H1 (cell line): ENCODE measurements around the gene SNX2. TPM values are rescaled to one million over a fixed set of nuclear protein-coding genes. Genes with fewer than 3 reads are reported as not detected.

Experiments
- CTCF ChIA-PET: fragments of 300-600 bp; sonication (Branson Sonifier 250); formaldehyde crosslinking; loops from one replicate; lab custom pipeline; 2021; ENCODE audit not compliant: partially characterized antibody; lab: Charles Lee
- POLR2A ChIA-PET: fragments of 300-600 bp; sonication (Branson Sonifier 250); formaldehyde crosslinking; loops from one replicate; lab custom pipeline; 2021; ENCODE audit warnings: inconsistent platforms; ENCODE audit not compliant: partially characterized antibody; lab: Charles Lee
- DNase-seq, 2 experiments: peaks; one replicate each; pipeline versions ENCODE4 v3.0.0 to v3.0.0-alpha.2; 2010 to 2022; ENCODE audit warnings: low spot score in 2 of 2, low read depth in 1 of 2, mixed read lengths in 1 of 2
- FAIRE-seq: peaks from 2 replicates; lab custom pipeline; 2011; peaks lifted over from hg19 to GRCh38; lab: Jason Lieb, UNC
- H2AFZ ChIP-seq: 2 replicates; pipeline ENCODE4 v1.8.1; 2012; ENCODE audit warnings: low read length, inconsistent platforms
- H2AK5ac ChIP-seq: 2 replicates; pipeline ENCODE4 v1.6.1; 2013; ENCODE audit warnings: low read depth, low read length
- H2BK120ac ChIP-seq: replicated peaks from 2 replicates; pipeline ENCODE3; 2013; ENCODE audit warnings: low read depth, low read length, inconsistent platforms
- H2BK12ac ChIP-seq: 2 replicates; pipeline ENCODE4 v1.6.1; 2013; ENCODE audit warnings: low read depth, low read length
- H2BK15ac ChIP-seq: 2 replicates; pipeline ENCODE4 v1.6.1; 2013; ENCODE audit warnings: low read length
- H2BK20ac ChIP-seq: 2 replicates; pipeline ENCODE4 v1.6.1; 2013; ENCODE audit warnings: low read length
- H2BK5ac ChIP-seq: 2 replicates; pipeline ENCODE4 v1.6.1; 2013; ENCODE audit warnings: low read depth, low read length
- H3K14ac ChIP-seq: 2 replicates; pipeline ENCODE4 v1.6.1; 2013; ENCODE audit warnings: inconsistent platforms; ENCODE audit not compliant: insufficient read length
- H3K18ac ChIP-seq: 2 replicates; pipeline ENCODE4 v1.6.1; 2013; ENCODE audit warnings: low read length; ENCODE audit errors: extremely low read depth
- H3K23ac ChIP-seq: 2 replicates; pipeline ENCODE4 v1.6.1; 2013; ENCODE audit warnings: inconsistent platforms; ENCODE audit not compliant: insufficient read length
- H3K23me2 ChIP-seq: 2 replicates; pipeline ENCODE4 v1.6.1; 2013; ENCODE audit warnings: low read depth, low read length
- H3K27ac ChIP-seq: 2 replicates; pipeline ENCODE4 v1.6.1; 2011; ENCODE audit warnings: low read depth, low read length, inconsistent platforms
- H3K27me3 ChIP-seq, 4 experiments: replicated peaks in 1 of 4; 1 replicate in 1 of 4; 2 replicates in 3 of 4; pipeline versions ENCODE4 v1.6.1 to v1.8.1; 2011 to 2013; ENCODE audit warnings: low read length in 3 of 4, mild to moderate bottlenecking in 3 of 4, inconsistent platforms in 2 of 4, mixed read lengths in 2 of 4, moderate library complexity in 1 of 4; ENCODE audit not compliant: control insufficient read depth in 3 of 4, insufficient read depth in 3 of 4; ENCODE audit errors: extremely low read depth in 1 of 4
- H3K36me3 ChIP-seq, 4 experiments: 2 replicates each; pipeline versions ENCODE4 v1.6.1 to v1.8.1; 2011 to 2013; ENCODE audit warnings: mild to moderate bottlenecking in 4 of 4, low read length in 3 of 4, moderate library complexity in 2 of 4, control low read depth in 1 of 4, inconsistent platforms in 1 of 4; ENCODE audit not compliant: insufficient read depth in 4 of 4, control insufficient read depth in 2 of 4
- H3K4ac ChIP-seq: replicated peaks from 2 replicates; pipeline ENCODE3; 2013; ENCODE audit warnings: low read length, low read depth, mixed read lengths, inconsistent platforms; ENCODE audit not compliant: insufficient read length
- H3K4me1 ChIP-seq, 4 experiments: replicated peaks in 1 of 4; 1 replicate in 1 of 4; 2 replicates in 3 of 4; pipeline versions ENCODE4 v1.6.1 to v1.8.1; 2011 to 2013; ENCODE audit warnings: low read length in 3 of 4, inconsistent platforms in 2 of 4, mixed read lengths in 1 of 4; ENCODE audit not compliant: insufficient read depth in 4 of 4, control insufficient read depth in 3 of 4
- H3K4me2 ChIP-seq, 2 experiments: 2 replicates each; pipeline versions ENCODE4 v1.6.1 to v1.8.1; 2011 to 2013; ENCODE audit warnings: low read depth in 2 of 2, low read length in 2 of 2, control low read depth in 1 of 2, inconsistent platforms in 1 of 2, mild to moderate bottlenecking in 1 of 2; ENCODE audit not compliant: insufficient read depth in 1 of 2
- H3K4me3 ChIP-seq, 4 experiments: fragments of 200-600, 300-600 bp in 1 of 4; sonication (generic), shearing (Covaris generic), sonication (Bioruptor Twin) in 1 of 4; 2 replicates each; pipeline versions ENCODE4 v1.5.1 to v1.8.1; 2011 to 2016; ENCODE audit warnings: low read length in 4 of 4, low read depth in 3 of 4, control low read depth in 2 of 4, inconsistent platforms in 2 of 4, mild to moderate bottlenecking in 2 of 4, mixed read lengths in 1 of 4, moderate library complexity in 1 of 4; ENCODE audit not compliant: insufficient read depth in 2 of 4; ENCODE audit errors: extremely low read depth in 1 of 4
- H3K56ac ChIP-seq: replicated peaks from 2 replicates; pipeline ENCODE3; 2013; ENCODE audit warnings: low read depth, mild to moderate bottlenecking, mixed read lengths, low read length, inconsistent platforms; ENCODE audit not compliant: insufficient read length
- H3K79me1 ChIP-seq: 2 replicates; pipeline ENCODE4 v1.6.1; 2013; ENCODE audit warnings: low read depth, low read length, control low read depth
- H3K79me2 ChIP-seq, 2 experiments: 2 replicates each; pipeline versions ENCODE4 v1.6.1 to v1.8.1; 2012 to 2013; ENCODE audit warnings: low read length in 2 of 2, mild to moderate bottlenecking in 2 of 2, inconsistent platforms in 1 of 2; ENCODE audit not compliant: insufficient read depth in 2 of 2, control insufficient read depth in 1 of 2
- H3K9ac ChIP-seq, 4 experiments: replicated peaks in 1 of 4; 1 replicate in 1 of 4; 2 replicates in 3 of 4; pipeline versions ENCODE4 v1.6.1 to v1.8.1; 2011 to 2013; ENCODE audit warnings: low read depth in 3 of 4, low read length in 3 of 4, control low read depth in 2 of 4, mild to moderate bottlenecking in 2 of 4, moderate library complexity in 2 of 4, inconsistent platforms in 1 of 4; ENCODE audit errors: extremely low read depth in 1 of 4
- H3K9me3 ChIP-seq, 2 experiments: 2 replicates each; pipeline versions ENCODE4 v1.6.1 to v1.8.1; 2012 to 2013; ENCODE audit warnings: mild to moderate bottlenecking in 2 of 2, moderate library complexity in 2 of 2, control low read depth in 1 of 2, inconsistent platforms in 1 of 2, low read depth in 1 of 2, low read length in 1 of 2, mixed read lengths in 1 of 2; ENCODE audit not compliant: insufficient read depth in 2 of 2
- H4K20me1 ChIP-seq, 2 experiments: replicated peaks in 1 of 2; 2 replicates each; pipeline versions ENCODE3 to v1.8.1; 2011 to 2013; ENCODE audit warnings: inconsistent platforms in 2 of 2, low read length in 2 of 2, mild to moderate bottlenecking in 1 of 2; ENCODE audit not compliant: insufficient read depth in 2 of 2, control insufficient read depth in 1 of 2
- H4K5ac ChIP-seq: 2 replicates; pipeline ENCODE4 v1.6.1; 2013; ENCODE audit warnings: low read length, low read depth, mixed read lengths, inconsistent platforms; ENCODE audit not compliant: insufficient read length
- H4K8ac ChIP-seq: 2 replicates; pipeline ENCODE4 v1.8.0; 2013; ENCODE audit warnings: mild to moderate bottlenecking, moderate library complexity, low read length, inconsistent platforms; ENCODE audit not compliant: insufficient read depth; ENCODE audit errors: extremely low read depth
- H4K91ac ChIP-seq: replicated peaks from 2 replicates; pipeline ENCODE3; 2013; ENCODE audit warnings: low read length, mixed read lengths, inconsistent platforms; ENCODE audit not compliant: insufficient read length
- BCL11A ChIP-seq, 2 experiments: IDR thresholded peaks; one replicate each; pipeline ENCODE4 v1.6.1; 2011; ENCODE audit warnings: low read depth in 2 of 2, low read length in 2 of 2, mild to moderate bottlenecking in 2 of 2
- FOSL1 ChIP-seq: IDR thresholded peaks from 2 replicates; pipeline ENCODE4 v1.6.1; 2011; ENCODE audit warnings: mild to moderate bottlenecking, low read depth, low read length, moderate library complexity; ENCODE audit not compliant: insufficient read depth
- RXRA ChIP-seq: IDR thresholded peaks from 2 replicates; pipeline ENCODE4 v1.6.1; 2011; ENCODE audit warnings: low read depth, mild to moderate bottlenecking, low read length, moderate library complexity; ENCODE audit not compliant: insufficient read depth
- SIRT6 ChIP-seq: IDR thresholded peaks from one replicate; pipeline ENCODE4 v1.7.1; 2012; ENCODE audit warnings: low read length, inconsistent platforms
- SP1 ChIP-seq: IDR thresholded peaks from 2 replicates; pipeline ENCODE4 v1.6.1; 2011; ENCODE audit warnings: low read depth, low read length
- SRF ChIP-seq: IDR thresholded peaks from 2 replicates; pipeline ENCODE4 v1.6.1; 2011; ENCODE audit warnings: mild to moderate bottlenecking, low read depth, low read length, moderate library complexity
- WGBS, 2 experiments: shearing (Covaris generic) in 1 of 2; methylation state at CpG; one replicate each; pipeline versions ENCODE4 v1.1.6 to v1.1.7; 2013 to 2015; ENCODE audit warnings: low lambda C conversion rate in 2 of 2, mixed read lengths in 2 of 2, inconsistent platforms in 1 of 2, low coverage in 1 of 2, missing lambda C conversion rate in 1 of 2; ENCODE audit not compliant: insufficient replicate concordance in 2 of 2, insufficient coverage in 1 of 2, insufficient read length in 1 of 2; ENCODE audit errors: extremely low coverage in 1 of 2, missing lambda C conversion rate in 1 of 2; 5-methylcytosine and 5-hydroxymethylcytosine counted together
- polyA plus RNA-seq, 7 experiments: library from polyadenylated mRNA; depleted of rRNA in 3 of 7; stranded (reverse) in 5 of 7; unstranded in 2 of 7; fragments of >200 nt in 5 of 7; fragments of 200-250 nt in 2 of 7; gene quantifications; 1 replicate in 5 of 7; 2 replicates in 1 of 7; 4 replicates in 1 of 7; pipeline versions ENCODE4 v1.2.1 to v1.2.3, GENCODE V29; 2011 to 2013; ENCODE audit warnings: missing spikeins in 2 of 7, mixed read lengths in 2 of 7
- total RNA-seq: library from RNA; stranded (reverse); fragmentation: NEBNext Ultra II Directional; extraction: Animal tissue kit (Norgen Biotek cat#: 25700); gene quantifications from 2 replicates; pipeline ENCODE4 v1.2.1, GENCODE V29; 2021

The SNX2 gene
- total and polyA plus RNA-seq, 2 of the 8 experiments (the other 6 are each of a cell fraction or from before 2014, with no cell fraction given), result 51.0 to 61.2 TPM

GRCh38 chr5:122749886-122750285 is 25.0 kb upstream of the SNX2 start:
- no peak overlapping the region for H2BK12ac ChIP-seq
- 90% methylated on average over 2 of the region's 2 CpGs; no CpG with 5 or more reads in 1 of the 2 experiments for WGBS, 2 experiments

More at GRCh38 chr5:122749886-122750285, 25.0 kb upstream of the SNX2 start:
- H3K79me2 ChIP-seq, result no peaks in the 10 kb centered on the region
- ChIA-PET CTCF (no interaction called here), POLR2A (interaction anchor here (1.5 kb wide), 1 partner anchor 26 kb away, joined by 3 read pairs; no protein-coding TSS in a partner anchor)
- no peak overlapping the region for H4K5ac ChIP-seq
- H4K8ac ChIP-seq, result no peak overlapping the region
- no peak overlapping the region for H3K4me3 ChIP-seq
- no peak for TF ChIP-seq SIRT6
- no peak for TF ChIP-seq FOSL1
- TF ChIP-seq RXRA, result no peak
- no peak for TF ChIP-seq BCL11A (IDR thresholded peaks at IDR 0.05; ENCODE audit: low read depth in 2 of 2, low read length in 2 of 2)
- TF ChIP-seq SRF, result no peak
- TF ChIP-seq SP1, result no peak
- H2AK5ac ChIP-seq, result no peak overlapping the region
- no peak overlapping the region for H2BK15ac ChIP-seq
- H3K23ac ChIP-seq, result no peak overlapping the region
- no peak overlapping the region for H2BK20ac ChIP-seq
- H3K79me1 ChIP-seq, result no peaks in the 10 kb centered on the region
- no peaks in the 10 kb centered on the region for H3K23me2 ChIP-seq
- H3K4me2 ChIP-seq, result no peak overlapping the region
- H4K91ac ChIP-seq, result no peak overlapping the region
- H2AFZ ChIP-seq, result no peak overlapping the region
- H3K9me3 ChIP-seq, result no peaks in the 10 kb centered on the region
- no peak overlapping the region for H2BK120ac ChIP-seq
- no peak overlapping the region for H3K27ac ChIP-seq
- H3K14ac ChIP-seq, result no peak overlapping the region
- no peak overlapping the region for H3K9ac ChIP-seq
- DNase-seq, result no peak
- no peaks in the 10 kb centered on the region for H3K36me3 ChIP-seq
- no peak overlapping the region for H3K4ac ChIP-seq
- H3K27me3 ChIP-seq, result no peaks in the 10 kb centered on the region
- H2BK5ac ChIP-seq, result no peak overlapping the region
- H3K56ac ChIP-seq, result no peak overlapping the region
- FAIRE-seq, result no peak
- H4K20me1 ChIP-seq, result no peaks in the 10 kb centered on the region
- H3K18ac ChIP-seq, result no peak overlapping the region
- H3K4me1 ChIP-seq, result peaks cover 0 to 6% (median 1%) of the 10 kb centered on the region in 4 experiments; a peak in 1 of 7 replicates
